Activated CD4-positive, CD25-positive, alpha-beta regulatory T cell (primary cell): ENCODE data around the gene POLD4.

ENCODE experiments used
- DNase-seq, 4 experiments: peaks; one replicate each; lab custom pipeline; 2025; lab: John Stamatoyannopoulos, UW

The POLD4 gene

DNA sequence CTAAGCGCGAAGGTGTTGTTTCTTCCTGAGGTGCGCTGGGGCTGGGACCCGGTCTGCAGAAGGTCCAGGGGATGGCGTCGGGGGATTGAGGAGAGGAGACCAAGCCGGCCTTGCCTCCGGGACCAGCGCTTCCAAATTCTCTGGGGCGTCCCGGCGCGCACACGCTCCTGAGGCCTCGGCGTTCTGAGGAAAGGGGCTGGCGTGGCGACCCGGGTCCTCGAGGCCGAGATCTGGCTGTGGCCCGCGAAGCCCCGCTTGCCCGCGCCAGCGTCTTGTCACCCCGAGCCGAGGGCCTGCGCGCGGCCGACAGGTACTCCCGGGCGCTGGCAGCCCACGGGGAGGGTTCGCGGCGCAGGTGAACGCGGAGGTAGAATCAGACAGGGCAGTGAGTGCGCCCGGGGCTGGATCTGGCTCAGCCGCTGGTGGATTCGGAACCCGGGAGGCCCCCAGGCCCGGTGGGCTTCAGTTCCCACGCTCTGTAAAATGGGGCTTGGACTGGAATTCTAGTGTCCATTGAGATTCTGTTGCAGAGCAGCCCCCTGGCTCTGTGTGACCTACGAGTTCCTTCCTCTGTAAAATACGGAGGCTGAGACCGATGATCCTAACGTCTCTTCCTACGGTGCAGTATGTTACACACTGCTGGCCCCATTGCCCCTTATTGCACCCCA, 35.3 kb downstream of the POLD4 start:
- DNase-seq = no peak

DNA sequence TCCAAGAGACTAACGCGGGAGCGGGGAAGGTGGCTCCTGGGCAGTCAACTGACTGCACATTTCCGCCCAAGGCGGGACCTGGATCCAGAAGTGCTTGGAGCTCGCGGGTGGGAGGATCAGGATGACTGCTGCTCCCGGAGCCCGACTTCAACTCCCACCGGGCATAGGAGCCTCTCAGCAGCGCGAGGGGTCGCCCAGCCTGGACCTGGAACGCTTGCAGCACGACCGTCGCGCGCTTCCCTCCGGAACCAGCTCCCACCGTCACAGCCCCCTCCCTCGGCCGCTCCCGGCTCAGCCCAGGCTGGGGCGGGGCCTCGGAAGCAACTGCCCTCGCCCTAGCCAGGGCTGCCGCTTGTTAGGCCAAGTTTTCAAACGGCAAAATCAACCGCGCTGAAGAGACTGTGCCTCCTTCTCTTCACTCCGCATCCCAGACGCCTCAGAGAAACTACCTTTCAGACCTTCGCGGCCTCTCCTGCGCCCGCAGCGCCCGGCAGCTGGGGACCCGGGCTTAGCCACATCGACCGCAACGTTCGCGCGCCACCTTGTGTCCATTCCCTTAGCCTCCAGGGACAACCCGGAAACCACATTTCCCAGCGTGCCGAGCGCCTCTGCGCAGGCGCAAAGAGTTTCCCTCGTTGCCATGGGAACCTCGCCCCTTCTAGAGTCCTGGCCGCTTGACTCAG, 36.0 kb downstream of the POLD4 start:
- DNase-seq = peak; percentile 94 to 99 (median 97)

DNA sequence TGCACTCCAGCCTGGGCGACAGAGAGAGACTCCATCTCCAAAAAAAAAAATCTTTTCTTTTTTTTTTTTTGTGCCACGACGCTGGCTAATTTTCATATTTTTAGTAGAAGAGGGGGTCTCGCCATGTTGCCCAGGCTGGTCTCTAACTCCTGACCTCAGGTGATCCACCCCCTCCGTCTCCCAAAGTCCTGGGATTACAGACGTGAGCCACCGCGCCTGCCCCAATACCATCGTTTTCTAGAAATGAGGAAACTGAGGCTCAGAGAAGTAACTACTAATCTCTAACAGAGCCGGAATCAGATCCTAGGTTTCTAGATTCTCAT, 36.5 kb downstream of the POLD4 start:
- no peak for DNase-seq

DNA sequence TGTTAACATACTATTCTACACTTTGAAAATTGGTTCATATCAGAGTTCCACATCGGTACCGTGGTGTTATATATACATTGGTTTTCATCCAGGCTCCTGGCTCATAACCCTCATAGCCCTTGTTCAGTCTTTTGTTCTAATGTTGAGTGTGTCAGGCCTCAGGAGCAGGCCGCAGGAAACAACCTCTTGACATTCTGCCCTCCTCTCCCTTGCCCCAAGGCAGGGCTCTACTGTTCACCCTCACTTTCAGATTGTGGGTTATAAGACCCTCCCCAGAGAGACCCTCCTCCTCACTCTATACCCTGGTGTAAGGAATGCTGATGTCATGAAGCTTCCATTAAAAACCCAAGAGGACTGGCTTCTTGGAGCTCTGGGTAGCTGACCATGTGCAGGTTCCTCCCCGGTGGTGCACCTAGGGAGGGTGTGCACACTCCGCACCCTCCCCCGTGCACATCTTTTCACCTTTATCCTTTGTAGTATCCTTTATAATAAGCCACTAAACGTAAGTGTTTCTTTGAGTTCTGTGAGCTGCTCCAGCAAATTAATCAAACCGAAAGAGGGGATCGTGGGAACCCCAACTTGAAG, 37.9 kb downstream of the POLD4 start:
- DNase-seq = no peak

DNA sequence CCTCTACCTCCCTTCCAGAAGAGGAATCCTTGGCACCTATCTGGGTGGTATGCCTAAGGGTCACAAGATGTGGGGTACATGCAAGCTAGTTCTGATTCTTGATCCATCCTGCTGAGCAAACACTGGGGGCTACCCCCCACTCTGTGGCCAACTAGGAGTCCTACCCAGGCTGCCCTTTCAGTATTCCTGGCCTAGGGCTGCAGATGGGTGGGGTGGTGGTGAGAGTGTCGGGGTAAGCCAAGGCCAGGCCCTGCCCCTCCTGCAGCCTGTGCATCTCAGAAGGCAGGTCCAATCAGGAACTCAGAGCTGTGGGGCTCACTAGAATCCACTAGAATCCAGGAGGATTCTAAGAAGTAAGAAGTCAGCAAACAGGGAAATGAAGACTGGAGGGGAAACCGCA, 39.1 kb downstream of the POLD4 start:
- no peak for DNase-seq

DNA sequence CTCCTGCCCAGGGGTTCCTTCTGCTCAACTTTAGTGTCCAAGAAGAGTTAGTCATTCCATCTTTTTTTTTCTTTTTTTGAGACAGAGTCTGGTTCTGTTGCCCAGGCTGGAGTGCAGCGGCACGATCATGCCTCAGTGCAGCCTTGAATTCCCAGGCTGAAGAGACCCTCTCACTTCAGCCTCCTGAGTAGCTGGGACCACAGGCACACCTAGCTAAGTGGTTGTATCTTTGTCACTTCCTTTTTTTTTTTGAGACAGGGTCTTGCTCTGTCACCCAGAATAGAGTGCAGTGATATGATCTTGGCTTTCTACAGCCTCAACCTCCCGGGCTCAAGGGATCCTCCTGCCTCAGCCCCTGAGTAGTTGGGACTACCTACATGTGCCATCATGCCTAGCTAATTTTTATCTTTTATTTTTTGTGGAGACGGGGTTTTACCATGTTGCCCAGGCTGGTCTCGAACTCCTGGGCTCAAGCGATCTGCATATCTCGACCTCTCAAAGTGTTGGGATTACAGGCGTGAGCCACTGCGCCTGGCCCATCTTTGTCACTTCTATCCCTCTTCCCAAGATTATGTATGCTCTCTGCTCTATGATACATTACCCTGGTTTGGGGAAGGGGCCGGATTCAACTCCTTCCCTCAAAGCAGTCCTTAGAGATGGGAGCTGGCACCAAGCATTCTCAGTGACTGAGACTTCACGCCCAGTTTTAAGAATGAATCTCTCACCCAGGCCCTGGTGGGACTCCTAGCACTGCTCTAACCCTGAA, 40.0 kb downstream of the POLD4 start:
- DNase-seq = no peak

DNA sequence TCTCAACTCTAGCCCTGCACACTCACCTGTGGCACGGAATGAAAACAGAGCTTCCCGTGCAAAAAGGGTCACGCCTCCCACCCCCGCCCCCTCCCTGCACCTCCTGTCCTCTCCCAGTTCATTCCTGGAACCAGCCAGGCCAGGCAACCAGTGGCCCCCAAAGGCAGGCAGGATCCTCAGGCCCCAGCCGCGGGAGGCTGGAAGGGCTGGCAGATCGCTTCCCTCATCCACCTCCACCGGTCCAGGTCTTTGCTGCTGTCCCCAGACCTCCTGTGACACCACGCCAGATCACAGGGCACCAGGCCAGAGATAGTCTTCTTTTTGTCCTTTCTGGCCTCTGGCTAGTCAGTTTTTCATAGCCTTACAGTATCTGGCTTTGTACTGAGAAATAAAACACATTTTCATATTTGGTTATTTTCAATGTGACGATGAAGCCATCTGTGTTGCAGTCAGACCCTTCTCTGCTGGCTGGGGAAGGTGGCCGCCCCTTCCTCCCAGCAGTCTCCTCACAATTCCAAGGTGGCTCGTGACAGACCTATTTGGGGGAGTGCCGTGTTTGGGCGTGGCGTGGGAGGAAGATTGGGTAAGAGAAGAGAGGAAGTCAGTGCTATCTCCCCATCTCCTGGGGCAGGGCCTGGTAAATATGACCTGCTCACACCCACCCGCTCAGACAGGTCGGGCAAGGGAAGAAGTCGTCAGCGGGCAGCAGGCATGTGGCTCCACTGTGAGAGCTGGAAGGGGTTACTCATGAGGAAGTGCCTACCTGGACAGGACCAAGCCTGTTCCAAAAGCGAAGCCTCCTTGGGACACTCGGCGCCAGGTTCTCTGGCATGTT, 40.9 kb downstream of the POLD4 start:
- no peak for DNase-seq

DNA sequence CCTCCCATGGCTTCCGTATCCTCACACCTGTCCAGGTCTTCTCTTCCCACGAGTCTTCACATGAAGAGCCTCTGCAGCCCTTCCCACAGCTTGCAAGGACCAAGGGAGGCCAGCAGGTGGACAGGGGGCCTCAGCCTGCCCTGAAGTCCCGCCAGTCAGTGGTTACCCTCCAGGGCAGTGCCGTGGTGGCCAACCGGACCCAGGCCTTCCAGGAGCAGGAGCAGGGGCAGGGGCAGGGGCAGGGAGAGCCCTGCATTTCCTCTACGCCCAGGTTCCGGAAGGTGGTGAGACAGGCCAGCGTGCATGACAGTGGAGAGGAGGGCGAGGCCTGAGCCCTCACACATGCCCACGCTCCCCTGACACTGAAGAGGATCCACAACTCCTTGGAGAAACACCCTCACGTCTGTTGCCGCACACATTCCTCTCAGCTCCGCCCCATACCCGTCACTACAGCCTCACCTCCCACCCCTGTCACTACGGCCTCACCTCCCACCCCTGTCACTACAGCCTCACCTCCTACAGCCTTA, 41.7 kb downstream of the POLD4 start:
- no peak for DNase-seq

DNA sequence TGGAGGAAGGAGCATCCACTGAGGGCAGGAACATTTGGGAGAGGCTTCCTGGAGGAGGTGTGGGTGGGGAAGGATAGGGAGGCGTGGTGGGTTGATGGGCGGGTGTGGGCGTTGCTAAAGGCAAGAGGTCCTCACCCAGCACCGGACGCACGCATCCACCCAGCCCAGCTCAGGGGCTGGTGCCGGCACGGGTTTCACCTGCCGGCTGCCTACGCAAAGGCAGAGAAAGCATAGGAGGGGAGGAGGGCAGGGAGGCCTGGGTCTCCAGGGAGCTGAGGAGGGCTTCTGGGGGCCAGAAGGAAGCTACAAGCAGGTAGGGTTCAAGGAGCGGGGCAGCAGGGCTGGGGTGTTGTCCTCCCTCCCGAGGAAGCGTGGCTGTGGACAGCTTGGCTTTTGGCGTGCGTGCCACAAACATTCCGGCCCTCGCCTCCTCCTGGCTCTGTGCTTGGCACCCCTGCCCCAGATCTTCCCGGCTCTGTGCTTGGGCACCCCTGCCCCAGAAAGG, 42.2 kb downstream of the POLD4 start:
- DNase-seq = no peak

DNA sequence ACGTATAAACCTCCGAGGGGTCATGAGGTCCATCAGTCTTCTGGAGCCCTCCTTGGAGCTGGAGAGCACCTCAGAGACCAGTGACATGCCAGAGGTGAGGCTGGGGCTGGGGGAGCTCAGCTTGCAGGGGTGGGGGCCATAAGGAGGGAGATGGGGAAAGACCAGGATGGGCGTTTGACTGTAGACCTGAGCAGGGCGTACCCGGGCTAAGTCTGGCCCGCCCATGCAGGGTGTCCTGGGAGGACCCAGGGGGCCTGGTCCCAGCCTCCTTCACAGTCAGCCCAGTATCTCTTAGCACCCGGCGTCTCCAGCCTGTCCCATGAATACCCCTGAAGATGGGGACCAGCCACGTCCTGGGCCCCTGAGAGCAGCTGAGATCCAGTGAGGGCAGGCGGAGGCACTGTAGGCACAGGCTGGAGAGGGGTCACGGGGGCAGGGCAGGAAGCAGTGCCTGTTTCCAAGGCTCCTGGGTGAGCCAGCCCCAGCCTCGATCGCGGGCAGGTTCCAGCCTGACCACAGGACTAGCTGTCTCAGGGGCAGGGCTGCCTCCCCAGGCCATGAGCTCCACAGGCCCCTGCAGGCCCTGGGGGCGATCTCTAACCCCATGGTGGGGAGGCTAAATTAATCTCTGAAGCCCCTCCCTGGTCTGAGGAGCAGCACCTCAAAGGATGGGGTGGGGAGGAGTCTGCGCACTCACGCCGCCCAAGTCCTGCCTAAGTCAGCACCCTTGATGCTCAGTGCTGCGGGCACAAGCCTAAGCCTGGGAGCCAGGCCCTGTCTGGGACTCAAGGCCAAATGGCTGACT, 42.9 kb downstream of the POLD4 start:
- no peak for DNase-seq

DNA sequence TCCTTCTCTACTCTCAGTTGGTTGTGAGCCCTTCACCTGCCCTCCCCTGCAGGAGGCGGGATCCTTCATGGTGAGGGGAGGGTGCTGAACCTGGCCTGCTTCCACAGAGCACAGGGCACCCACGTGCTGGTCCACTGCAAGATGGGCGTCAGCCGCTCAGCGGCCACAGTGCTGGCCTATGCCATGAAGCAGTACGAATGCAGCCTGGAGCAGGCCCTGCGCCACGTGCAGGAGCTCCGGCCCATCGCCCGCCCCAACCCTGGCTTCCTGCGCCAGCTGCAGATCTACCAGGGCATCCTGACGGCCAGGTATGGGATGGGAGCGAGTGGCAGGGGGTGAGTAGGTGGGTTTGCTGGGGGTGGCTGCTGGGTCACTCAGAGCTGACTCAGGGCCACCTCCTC, 43.7 kb downstream of the POLD4 start:
- DNase-seq = no peak

DNA sequence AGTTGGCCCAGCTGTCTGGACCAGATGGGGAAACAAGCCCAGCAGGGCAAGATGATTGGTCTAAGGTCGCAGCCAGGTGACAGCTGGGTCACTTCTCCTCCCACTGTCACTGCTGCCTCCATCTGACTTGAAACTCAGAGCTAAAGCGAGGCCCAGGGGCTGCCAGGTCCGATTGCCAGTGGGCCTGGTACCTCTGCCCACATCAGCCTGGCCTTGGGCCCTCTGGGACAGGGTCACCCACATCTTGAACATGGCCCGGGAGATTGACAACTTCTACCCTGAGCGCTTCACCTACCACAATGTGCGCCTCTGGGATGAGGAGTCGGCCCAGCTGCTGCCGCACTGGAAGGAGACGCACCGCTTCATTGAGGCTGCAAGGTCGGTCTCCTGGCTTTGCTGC, 44.2 kb downstream of the POLD4 start:
- no peak for DNase-seq

DNA sequence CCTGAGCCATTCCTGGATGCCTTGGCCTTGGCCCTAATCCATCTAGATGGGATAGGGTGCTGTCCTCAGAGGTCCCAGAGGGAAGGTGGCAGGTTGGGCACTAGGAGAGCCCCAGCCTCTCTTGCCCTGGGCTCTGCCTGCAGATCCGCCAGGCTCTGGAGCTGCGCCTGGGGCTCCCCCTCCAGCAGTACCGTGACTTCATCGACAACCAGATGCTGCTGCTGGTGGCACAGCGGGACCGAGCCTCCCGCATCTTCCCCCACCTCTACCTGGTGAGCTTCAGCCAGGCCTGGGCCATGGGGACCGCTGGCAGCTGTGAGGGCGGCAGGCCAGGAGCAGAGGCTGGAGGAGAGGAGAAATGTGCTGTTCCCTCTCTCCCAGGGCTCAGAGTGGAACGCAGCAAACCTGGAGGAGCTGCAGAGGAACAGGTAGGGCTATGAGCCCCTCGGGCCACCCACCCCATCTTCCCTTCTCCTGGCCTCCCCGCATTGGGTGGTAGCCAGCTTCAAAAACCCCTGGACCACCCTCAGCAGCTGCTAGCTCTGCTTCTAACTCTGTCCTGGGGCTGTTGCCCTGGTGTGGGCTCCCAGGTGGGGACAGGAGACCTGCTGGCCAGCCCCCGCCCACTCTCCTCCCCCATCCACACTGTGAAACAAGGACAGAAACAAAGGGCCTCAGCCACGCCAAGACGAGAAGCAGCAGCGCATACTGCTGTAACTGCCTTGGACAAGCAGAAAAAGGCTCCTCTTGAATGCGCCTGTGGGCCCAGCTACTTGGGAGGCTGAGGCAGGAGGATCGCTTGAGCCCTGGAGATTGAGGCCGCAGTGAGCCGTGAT, 45.1 kb downstream of the POLD4 start:
- no peak for DNase-seq

DNA sequence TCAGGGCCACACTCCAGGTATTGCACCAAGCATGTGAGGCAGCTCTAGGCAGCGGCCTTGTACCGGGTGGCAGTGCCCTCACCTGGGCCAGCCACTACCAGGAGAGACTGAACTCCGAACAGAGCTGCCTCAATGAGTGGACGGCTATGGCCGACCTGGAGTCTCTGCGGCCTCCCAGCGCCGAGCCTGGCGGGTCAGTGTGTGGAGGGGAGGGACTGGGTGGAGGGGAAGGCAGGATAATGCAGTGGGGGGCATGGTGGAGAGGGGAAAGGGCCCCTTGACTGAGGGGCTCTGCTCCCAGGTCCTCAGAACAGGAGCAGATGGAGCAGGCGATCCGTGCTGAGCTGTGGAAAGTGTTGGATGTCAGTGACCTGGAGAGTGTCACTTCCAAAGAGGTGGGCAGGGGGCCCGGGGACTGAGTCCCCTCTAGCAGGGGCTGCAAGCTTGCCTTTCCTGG, 45.8 kb downstream of the POLD4 start:
- DNase-seq = no peak

DNA sequence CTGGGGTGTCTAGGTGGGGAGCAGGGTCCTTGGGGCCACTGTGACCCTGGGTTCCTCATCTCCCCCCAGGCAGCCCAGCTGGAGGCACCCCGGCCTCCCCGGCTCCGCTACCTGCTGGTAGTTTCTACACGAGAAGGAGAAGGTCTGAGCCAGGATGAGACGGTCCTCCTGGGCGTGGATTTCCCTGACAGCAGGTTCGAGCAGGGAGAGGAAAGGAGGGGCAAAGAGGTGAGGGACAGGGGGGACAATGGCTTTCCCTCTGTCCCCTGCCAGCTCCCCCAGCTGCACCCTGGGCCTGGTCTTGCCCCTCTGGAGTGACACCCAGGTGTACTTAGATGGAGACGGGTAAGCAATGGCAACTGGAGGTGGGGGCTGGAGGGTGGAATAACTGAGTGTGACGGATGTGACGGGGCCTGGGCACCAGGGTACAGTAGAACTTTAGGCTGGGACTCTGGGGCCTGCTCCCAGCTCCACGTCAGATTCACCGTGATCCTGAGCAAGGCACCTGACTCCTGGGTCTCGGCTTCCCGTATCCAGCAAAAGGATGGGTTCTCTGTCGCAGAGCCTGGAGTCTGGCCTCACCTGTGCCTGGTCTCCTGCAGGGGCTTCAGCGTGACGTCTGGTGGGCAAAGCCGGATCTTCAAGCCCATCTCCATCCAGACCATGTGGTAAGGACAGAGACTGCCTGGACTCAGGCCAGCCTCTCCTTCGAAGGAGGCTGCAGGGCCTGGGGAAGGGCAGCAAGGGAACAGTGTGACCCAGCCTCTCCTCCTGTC, 46.4 kb downstream of the POLD4 start:
- DNase-seq = no peak

DNA sequence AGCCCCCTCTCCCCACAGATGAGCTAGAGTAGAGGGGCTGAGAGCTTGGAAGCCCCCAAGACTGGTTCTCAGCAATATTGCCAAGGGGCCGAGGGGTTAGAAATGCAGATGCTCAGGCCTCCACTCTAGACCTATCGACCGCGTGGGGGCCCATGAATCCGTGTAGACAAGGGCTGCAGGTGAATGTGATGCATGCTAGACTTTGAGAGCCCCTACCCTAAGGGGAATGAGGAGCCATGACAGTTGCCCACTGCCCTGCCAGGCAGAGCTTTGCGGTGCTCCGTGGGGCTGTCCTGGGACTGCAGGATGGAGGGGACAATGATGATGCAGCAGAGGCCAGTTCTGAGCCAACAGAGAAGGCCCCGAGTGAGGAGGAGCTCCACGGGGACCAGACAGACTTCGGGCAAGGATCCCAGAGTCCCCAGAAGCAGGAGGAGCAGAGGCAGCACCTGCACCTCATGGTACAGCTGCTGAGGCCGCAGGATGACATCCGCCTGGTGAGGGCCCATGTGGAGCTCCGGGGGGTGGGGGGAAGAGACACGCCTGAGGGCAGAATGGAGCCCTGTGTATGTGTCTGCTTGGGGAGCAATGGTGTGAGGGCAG, 48.7 kb downstream of the POLD4 start:
- no peak for DNase-seq

DNA sequence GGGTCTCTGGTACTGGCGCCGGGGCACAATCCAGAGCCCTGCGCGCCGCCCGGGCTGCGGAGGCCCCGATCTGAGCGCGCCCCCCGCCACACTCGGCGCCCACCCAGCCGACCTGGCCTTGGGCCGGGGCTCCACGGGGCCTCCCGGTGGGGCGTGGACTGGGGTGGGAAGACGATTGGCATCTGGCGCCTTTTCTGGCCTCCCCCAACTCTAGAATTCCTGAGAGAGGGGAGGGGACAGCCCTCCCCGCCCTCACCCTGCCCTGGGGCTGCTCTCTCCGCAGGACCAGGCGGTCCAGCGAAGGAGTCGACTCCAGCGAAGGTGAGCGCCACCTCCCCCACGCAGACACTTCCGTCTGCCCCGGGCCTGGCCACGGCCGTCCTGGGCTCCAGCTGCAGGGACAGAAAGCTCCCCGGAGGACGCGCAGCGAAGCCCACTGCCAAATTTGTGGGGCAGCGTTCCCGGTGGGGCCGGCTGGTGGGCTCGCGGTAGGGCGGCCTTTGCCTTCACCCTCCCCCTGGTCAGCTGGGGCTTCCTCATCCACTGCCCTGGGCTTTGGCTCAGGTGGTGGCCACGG, 49.4 kb downstream of the POLD4 start:
- no peak for DNase-seq
